Stimulated activated CD4-positive, alpha-beta T cell treated with anti-CD3 and anti-CD28 coated beads, TNF-alpha, amount 100 ng/mL, for 48 hours (primary cell): Measurements from ENCODE around the gene CHRDL1.
"Not testable (repeated sequence)": the region's sequence is repeated elsewhere in the genome, so short reads cannot be mapped to it uniquely, and the experiment has no call there.

ENCODE experiments used
- DNase-seq, 3 donors: peaks; one replicate each; pipeline ENCODE4 v3.0.0-alpha.2; 2020; ENCODE audit warnings: low read depth in 3 of 3

Gene CHRDL1

GRCh38 chrX:110665223-110666002, 130.2 kb downstream of the CHRDL1 start:
- peak in 1 of 3 donors; percentile 20 for DNase-seq

GRCh38 chrX:110657073-110657472, 138.5 kb downstream of the CHRDL1 start:
- DNase-seq, result no peak

- DNase-seq, result not testable (repeated sequence)
Measured at GRCh38 chrX:110654280-110654679, 141.3 kb downstream of the CHRDL1 start.

GRCh38 chrX:110646386-110646785, 149.2 kb downstream of the CHRDL1 start:
- no peak for DNase-seq
